Adrenal gland (tissue), 5 donors: ENCODE measurements around the gene ARRDC3.

Experiments
- POLR2A ChIP-seq, 2 donors: fragments of 450-650 bp; IDR thresholded peaks; one replicate each; pipeline ENCODE4 v1.6.1; 2017; ENCODE audit warnings: antibody characterized with exemption in 2 of 2, mild to moderate bottlenecking in 2 of 2, moderate library complexity in 1 of 2
- TF ChIP-seq, protein P1 (sequence below), 6 experiments: fragments of 450-650 bp in 4 of 6; fragments of 200-600 bp in 2 of 6; sonication (generic) in 1 of 6; IDR thresholded peaks; 1 replicate in 5 of 6; 2 replicates in 1 of 6; pipeline versions ENCODE4 v1.5.1 to v1.8.0; 2016 to 2021; ENCODE audit warnings: antibody characterized with exemption in 6 of 6, mild to moderate bottlenecking in 2 of 6, moderate library complexity in 1 of 6
- donor health status: DM: no; HTN: no; CAD: no.

DNA sequence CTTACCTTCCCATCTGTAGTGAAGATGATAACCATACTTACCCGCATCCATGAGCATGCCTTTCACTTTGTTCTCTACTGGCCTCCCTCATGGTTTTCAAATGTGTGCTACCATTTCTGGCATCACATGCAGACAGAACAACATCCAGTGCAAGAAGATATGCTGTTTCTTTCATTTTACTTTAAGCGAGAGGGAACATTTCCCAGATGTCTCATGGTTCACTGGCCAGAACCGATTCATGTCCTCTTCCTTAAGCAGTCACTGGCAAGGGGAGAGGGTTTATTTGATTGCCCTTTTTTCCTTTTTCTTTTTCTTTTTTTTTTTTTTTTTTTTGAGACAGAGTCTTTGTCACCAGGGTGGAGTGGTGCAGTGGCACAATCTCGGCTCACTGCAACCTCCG is 37.7 kb downstream of the ARRDC3 start:
- TF ChIP-seq, protein P1, sequence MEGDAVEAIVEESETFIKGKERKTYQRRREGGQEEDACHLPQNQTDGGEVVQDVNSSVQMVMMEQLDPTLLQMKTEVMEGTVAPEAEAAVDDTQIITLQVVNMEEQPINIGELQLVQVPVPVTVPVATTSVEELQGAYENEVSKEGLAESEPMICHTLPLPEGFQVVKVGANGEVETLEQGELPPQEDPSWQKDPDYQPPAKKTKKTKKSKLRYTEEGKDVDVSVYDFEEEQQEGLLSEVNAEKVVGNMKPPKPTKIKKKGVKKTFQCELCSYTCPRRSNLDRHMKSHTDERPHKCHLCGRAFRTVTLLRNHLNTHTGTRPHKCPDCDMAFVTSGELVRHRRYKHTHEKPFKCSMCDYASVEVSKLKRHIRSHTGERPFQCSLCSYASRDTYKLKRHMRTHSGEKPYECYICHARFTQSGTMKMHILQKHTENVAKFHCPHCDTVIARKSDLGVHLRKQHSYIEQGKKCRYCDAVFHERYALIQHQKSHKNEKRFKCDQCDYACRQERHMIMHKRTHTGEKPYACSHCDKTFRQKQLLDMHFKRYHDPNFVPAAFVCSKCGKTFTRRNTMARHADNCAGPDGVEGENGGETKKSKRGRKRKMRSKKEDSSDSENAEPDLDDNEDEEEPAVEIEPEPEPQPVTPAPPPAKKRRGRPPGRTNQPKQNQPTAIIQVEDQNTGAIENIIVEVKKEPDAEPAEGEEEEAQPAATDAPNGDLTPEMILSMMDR (IDR thresholded peaks at IDR 0.05), result no peak
- no peak for TF ChIP-seq POLR2A (IDR thresholded peaks at IDR 0.05)
